MM.1S (cell line): ENCODE data around the gene TNS2.

Source experiments
- DNase-seq: peaks from one replicate; pipeline ENCODE4 v3.0.0-alpha.2; 2015
- H2AFZ ChIP-seq: fragments of 300-600 bp; sonication (generic); 2 replicates; pipeline ENCODE4 v1.6.0; 2016; ENCODE audit warnings: antibody characterized with exemption, low read length
- H3F3A ChIP-seq: fragments of 300-600 bp; sonication (generic); 2 replicates; pipeline ENCODE4 v1.6.1; 2016; ENCODE audit warnings: mild to moderate bottlenecking, antibody characterized with exemption, low read length, moderate library complexity, mixed read lengths; ENCODE audit not compliant: insufficient read depth
- H3K27ac ChIP-seq: fragments of 300-600 bp; sonication (generic); 2 replicates; pipeline ENCODE4 v1.5.1; 2016; ENCODE audit warnings: mild to moderate bottlenecking, low read length
- H3K27me3 ChIP-seq: fragments of 300-600 bp; sonication (generic); replicated peaks from 2 replicates; pipeline ENCODE4 v1.6.0; 2016; ENCODE audit warnings: low read length; ENCODE audit not compliant: insufficient read depth
- H3K36me3 ChIP-seq: fragments of 300-600 bp; sonication (generic); replicated peaks from 2 replicates; pipeline ENCODE4 v1.6.1; 2016; ENCODE audit warnings: mild to moderate bottlenecking, low read length, mixed read lengths; ENCODE audit not compliant: insufficient read depth
- H3K4me1 ChIP-seq: fragments of 300-600 bp; sonication (generic); 2 replicates; pipeline ENCODE4 v1.6.1; 2016; ENCODE audit warnings: low read length, mixed read lengths
- H3K4me2 ChIP-seq: fragments of 300-600 bp; sonication (generic); 2 replicates; pipeline ENCODE4 v1.6.0; 2016; ENCODE audit warnings: low read depth, low read length
- H3K4me3 ChIP-seq: fragments of 300-600 bp; sonication (generic); 2 replicates; pipeline ENCODE4 v1.5.1; 2016; ENCODE audit warnings: low read length, mixed read lengths
- H3K79me2 ChIP-seq: fragments of 300-600 bp; sonication (generic); 2 replicates; pipeline ENCODE4 v1.6.1; 2016; ENCODE audit warnings: mixed run types, low read length, mixed read lengths
- H3K9ac ChIP-seq: fragments of 300-600 bp; sonication (generic); 2 replicates; pipeline ENCODE4 v1.6.1; 2016; ENCODE audit warnings: low read length, mixed read lengths
- H3K9me2 ChIP-seq: fragments of 300-600 bp; sonication (generic); replicated peaks from 2 replicates; pipeline ENCODE4 v1.6.1; 2016; ENCODE audit warnings: mild to moderate bottlenecking, low read length, mixed read lengths; ENCODE audit not compliant: insufficient read depth
- H3K9me3 ChIP-seq: fragments of 300-600 bp; sonication (generic); replicated peaks from 2 replicates; pipeline ENCODE4 v1.6.1; 2016; ENCODE audit warnings: mild to moderate bottlenecking, low read length, mixed read lengths; ENCODE audit not compliant: insufficient read depth
- H4K20me1 ChIP-seq: fragments of 300-600 bp; sonication (generic); 2 replicates; pipeline ENCODE4 v1.6.1; 2016; ENCODE audit warnings: mild to moderate bottlenecking, low read length, moderate library complexity, mixed read lengths; ENCODE audit not compliant: insufficient read depth
- EZH2 ChIP-seq: fragments of 300-600 bp; sonication (generic); optimal IDR thresholded peaks from 2 replicates; pipeline ENCODE3; 2017; ENCODE audit warnings: low read depth, mild to moderate bottlenecking, antibody characterized with exemption, low read length, mixed read lengths
- EZH2phosphoT487 ChIP-seq: fragments of 300-600 bp; sonication (generic); IDR thresholded peaks from 2 replicates; pipeline ENCODE4 v1.6.1; 2018; ENCODE audit warnings: antibody characterized with exemption, low read length
- TF ChIP-seq, protein P1 (sequence below): fragments of 300-600 bp; sonication (generic); IDR thresholded peaks from 2 replicates; pipeline ENCODE4 v1.5.1; 2016; ENCODE audit warnings: antibody characterized with exemption, low read length, mixed read lengths

TNS2 gene

DNA sequence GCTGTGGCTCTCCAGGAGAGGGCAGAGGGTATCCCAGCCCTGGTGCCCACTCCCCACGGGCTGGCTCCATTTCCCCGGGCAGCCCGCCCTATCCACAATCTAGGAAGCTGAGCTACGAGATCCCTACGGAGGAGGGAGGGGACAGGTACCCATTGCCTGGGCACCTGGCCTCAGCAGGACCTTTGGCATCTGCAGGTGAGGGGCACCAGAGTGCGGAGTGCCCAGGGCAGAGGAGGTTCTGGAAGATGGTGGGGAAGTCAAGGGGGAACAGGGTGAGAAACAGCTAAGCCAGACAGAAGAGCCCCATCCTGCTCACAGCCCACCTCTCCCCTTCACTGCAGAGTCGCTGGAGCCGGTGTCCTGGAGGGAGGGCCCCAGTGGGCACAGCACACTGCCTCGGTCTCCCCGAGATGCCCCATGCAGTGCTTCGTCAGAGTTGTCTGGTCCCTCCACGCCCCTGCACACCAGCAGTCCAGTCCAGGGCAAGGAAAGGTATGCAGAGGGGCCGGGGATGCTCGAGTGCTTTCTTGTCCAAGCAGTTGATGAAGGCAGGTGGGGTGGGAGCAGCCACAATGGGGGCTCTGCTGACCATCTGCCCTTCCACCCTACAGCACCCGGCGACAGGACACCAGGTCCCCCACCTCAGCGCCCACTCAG lies 10.3 kb downstream of the TNS2 start:
- no peak overlapping the region for H3K9ac ChIP-seq
- H3K27ac ChIP-seq: no peak overlapping the region
- no peak overlapping the region for H2AFZ ChIP-seq
- no peaks in the 10 kb centered on the region for H3K9me3 ChIP-seq
- no peaks in the 10 kb centered on the region for H3K9me2 ChIP-seq
- no peak overlapping the region for H3K4me2 ChIP-seq
- no peak overlapping the region for H3K4me3 ChIP-seq
- no peak for TF ChIP-seq EZH2phosphoT487
- TF ChIP-seq, protein P1, sequence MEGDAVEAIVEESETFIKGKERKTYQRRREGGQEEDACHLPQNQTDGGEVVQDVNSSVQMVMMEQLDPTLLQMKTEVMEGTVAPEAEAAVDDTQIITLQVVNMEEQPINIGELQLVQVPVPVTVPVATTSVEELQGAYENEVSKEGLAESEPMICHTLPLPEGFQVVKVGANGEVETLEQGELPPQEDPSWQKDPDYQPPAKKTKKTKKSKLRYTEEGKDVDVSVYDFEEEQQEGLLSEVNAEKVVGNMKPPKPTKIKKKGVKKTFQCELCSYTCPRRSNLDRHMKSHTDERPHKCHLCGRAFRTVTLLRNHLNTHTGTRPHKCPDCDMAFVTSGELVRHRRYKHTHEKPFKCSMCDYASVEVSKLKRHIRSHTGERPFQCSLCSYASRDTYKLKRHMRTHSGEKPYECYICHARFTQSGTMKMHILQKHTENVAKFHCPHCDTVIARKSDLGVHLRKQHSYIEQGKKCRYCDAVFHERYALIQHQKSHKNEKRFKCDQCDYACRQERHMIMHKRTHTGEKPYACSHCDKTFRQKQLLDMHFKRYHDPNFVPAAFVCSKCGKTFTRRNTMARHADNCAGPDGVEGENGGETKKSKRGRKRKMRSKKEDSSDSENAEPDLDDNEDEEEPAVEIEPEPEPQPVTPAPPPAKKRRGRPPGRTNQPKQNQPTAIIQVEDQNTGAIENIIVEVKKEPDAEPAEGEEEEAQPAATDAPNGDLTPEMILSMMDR: no peak
- no peak for TF ChIP-seq EZH2
- H3K36me3 ChIP-seq: no peaks in the 10 kb centered on the region
- H3K27me3 ChIP-seq: peaks cover 19% of the 10 kb centered on the region
- no peak for DNase-seq
- no peaks in the 10 kb centered on the region for H3K4me1 ChIP-seq
- no peaks in the 10 kb centered on the region for H4K20me1 ChIP-seq
- H3K79me2 ChIP-seq: no peaks in the 10 kb centered on the region
- H3F3A ChIP-seq: no peaks in the 10 kb centered on the region

DNA sequence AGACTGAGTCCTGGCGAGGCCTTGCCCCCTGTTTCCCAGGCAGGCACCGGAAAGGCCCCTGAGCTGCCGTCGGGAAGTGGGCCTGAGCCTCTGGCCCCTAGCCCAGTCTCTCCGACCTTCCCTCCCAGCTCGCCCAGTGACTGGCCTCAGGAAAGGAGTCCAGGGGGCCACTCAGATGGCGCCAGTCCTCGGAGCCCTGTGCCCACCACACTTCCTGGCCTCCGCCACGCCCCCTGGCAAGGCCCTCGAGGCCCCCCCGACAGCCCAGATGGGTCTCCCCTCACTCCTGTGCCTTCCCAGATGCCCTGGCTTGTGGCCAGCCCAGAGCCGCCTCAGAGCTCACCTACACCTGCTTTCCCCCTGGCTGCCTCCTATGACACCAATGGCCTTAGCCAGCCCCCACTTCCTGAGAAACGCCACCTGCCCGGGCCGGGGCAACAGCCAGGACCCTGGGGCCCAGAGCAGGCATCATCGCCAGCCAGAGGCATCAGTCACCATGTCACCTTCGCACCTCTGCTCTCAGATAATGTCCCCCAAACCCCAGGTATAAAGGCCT lies 10.9 kb downstream of the TNS2 start:
- TF ChIP-seq EZH2: no peak
- TF ChIP-seq, protein P1: no peak
- TF ChIP-seq EZH2phosphoT487: no peak
- H3K9me2 ChIP-seq: no peaks in the 10 kb centered on the region
- H3K4me1 ChIP-seq: no peaks in the 10 kb centered on the region
- no peaks in the 10 kb centered on the region for H3K9me3 ChIP-seq
- no peaks in the 10 kb centered on the region for H3K79me2 ChIP-seq
- no peaks in the 10 kb centered on the region for H4K20me1 ChIP-seq
- H3K27me3 ChIP-seq: peaks cover 19% of the 10 kb centered on the region
- DNase-seq: no peak
- no peaks in the 10 kb centered on the region for H3K36me3 ChIP-seq
- H3K27ac ChIP-seq: no peak overlapping the region
- no peaks in the 10 kb centered on the region for H3F3A ChIP-seq
- no peak overlapping the region for H3K4me2 ChIP-seq
- no peak overlapping the region for H3K4me3 ChIP-seq
- no peak overlapping the region for H3K9ac ChIP-seq
- H2AFZ ChIP-seq: no peak overlapping the region

DNA sequence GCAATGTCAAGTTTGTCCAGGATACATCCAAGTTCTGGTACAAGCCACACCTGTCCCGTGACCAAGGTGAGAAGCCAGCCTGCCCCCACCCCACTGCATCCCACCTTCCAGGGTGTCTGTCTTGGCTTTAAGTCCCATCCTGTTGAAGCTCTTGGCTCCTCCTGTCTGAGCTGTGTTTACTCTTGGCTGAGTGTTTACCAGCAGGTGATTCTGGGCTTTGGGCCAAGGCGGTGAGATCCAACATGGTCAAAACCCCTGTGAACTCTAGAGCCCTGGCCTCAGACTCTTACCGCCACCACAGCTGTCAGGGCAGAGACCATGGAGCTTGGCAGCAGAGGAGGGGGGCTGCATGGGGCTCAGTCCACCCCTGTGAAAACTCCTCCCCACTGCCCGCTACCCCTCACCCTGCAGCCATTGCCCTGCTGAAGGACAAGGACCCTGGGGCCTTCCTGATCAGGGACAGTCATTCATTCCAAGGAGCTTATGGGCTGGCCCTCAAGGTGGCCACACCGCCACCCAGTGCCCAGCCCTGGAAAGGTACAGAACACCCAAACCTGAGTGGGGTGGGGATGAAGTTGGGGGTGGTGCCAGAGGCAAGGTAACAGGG lies 11.6 kb downstream of the TNS2 start:
- Histone ChIP-seq H3K27ac (no peak overlapping the region), H3F3A (no peaks in the 10 kb centered on the region), H3K4me1 (no peaks in the 10 kb centered on the region), H3K9me3 (no peaks in the 10 kb centered on the region), H3K27me3 (peaks cover 19% of the 10 kb centered on the region), H3K9ac (no peak overlapping the region), H3K9me2 (no peaks in the 10 kb centered on the region), H3K4me2 (no peak overlapping the region), H3K36me3 (no peaks in the 10 kb centered on the region), H4K20me1 (no peaks in the 10 kb centered on the region), H3K79me2 (no peaks in the 10 kb centered on the region), H3K4me3 (no peak overlapping the region), H2AFZ (no peak overlapping the region)
- no peak for TF ChIP-seq EZH2
- TF ChIP-seq, protein P1: peak; percentile 38
- no peak for DNase-seq
